OCI-LY1 (cell line): ENCODE data around the gene LETMD1.

Source experiments
- H2AFZ ChIP-seq: fragments of 200-600 bp; sonication (generic), shearing (Covaris generic); 2 replicates; pipeline ENCODE4 v1.6.0; 2014; ENCODE audit warnings: antibody characterized with exemption, mild to moderate bottlenecking, low read length
- H3F3A ChIP-seq: fragments of 200-600 bp; sonication (generic), shearing (Covaris generic); 2 replicates; pipeline ENCODE4 v1.6.0; 2014; ENCODE audit warnings: mild to moderate bottlenecking, antibody characterized with exemption, low read length, moderate library complexity; ENCODE audit not compliant: insufficient read depth
- H3K27ac ChIP-seq: fragments of 200-600 bp; sonication (generic); 2 replicates; pipeline ENCODE4 v1.5.1; 2014; ENCODE audit warnings: low read length, mixed run types, mild to moderate bottlenecking, low read depth; ENCODE audit not compliant: poor library complexity, severe bottlenecking
- H3K27me3 ChIP-seq: fragments of 200-600 bp; sonication (generic); 2 replicates; pipeline ENCODE4 v1.6.0; 2014; ENCODE audit warnings: antibody characterized with exemption, mild to moderate bottlenecking, low read length, moderate library complexity; ENCODE audit not compliant: insufficient read depth
- H3K36me3 ChIP-seq: fragments of 200-600 bp; sonication (generic); 2 replicates; pipeline ENCODE4 v1.6.1; 2014; ENCODE audit warnings: mild to moderate bottlenecking, antibody characterized with exemption, low read length, moderate library complexity, mixed read lengths; ENCODE audit not compliant: insufficient read depth
- H3K4me1 ChIP-seq: fragments of 200-600 bp; sonication (generic); 2 replicates; pipeline ENCODE4 v1.5.1; 2014; ENCODE audit warnings: mild to moderate bottlenecking, low read length, moderate library complexity; ENCODE audit not compliant: insufficient read depth, severe bottlenecking
- H3K4me2 ChIP-seq: fragments of 200-600 bp; sonication (generic), shearing (Covaris generic); 2 replicates; pipeline ENCODE4 v1.6.1; 2014; ENCODE audit warnings: low read length
- H3K4me3 ChIP-seq: fragments of 200-600 bp; sonication (generic); 2 replicates; pipeline ENCODE4 v1.5.1; 2014; ENCODE audit warnings: low read length, low read depth, mild to moderate bottlenecking, mixed read lengths; ENCODE audit not compliant: poor library complexity, severe bottlenecking
- H3K79me2 ChIP-seq: fragments of 200-600 bp; shearing (Covaris generic); 2 replicates; pipeline ENCODE4 v1.6.1; 2016; ENCODE audit warnings: mixed run types, low read length, mixed read lengths; ENCODE audit not compliant: insufficient read depth
- H3K9ac ChIP-seq: fragments of 200-600 bp; sonication (generic), shearing (Covaris generic); 2 replicates; pipeline ENCODE4 v1.6.1; 2014; ENCODE audit warnings: mild to moderate bottlenecking, low read length, mixed read lengths
- H3K9me2 ChIP-seq: fragments of 200-600 bp; sonication (generic), shearing (Covaris generic); 2 replicates; pipeline ENCODE4 v1.6.1; 2014; ENCODE audit warnings: low read depth, mild to moderate bottlenecking, low read length, mixed read lengths
- H3K9me3 ChIP-seq: fragments of 200-600 bp; shearing (Covaris generic); 2 replicates; pipeline ENCODE4 v1.6.1; 2014; ENCODE audit warnings: low read length, mixed read lengths
- H4K20me1 ChIP-seq: fragments of 200-600 bp; sonication (generic), shearing (Covaris generic); 2 replicates; pipeline ENCODE4 v1.6.0; 2016; ENCODE audit warnings: mild to moderate bottlenecking, low read length; ENCODE audit not compliant: insufficient read depth
- CTCF ChIP-seq: fragments of 200-600 bp; sonication (generic), shearing (Covaris generic); IDR thresholded peaks from 2 replicates; pipeline ENCODE4 v1.5.1; 2017; ENCODE audit warnings: mild to moderate bottlenecking, antibody characterized with exemption, low read length, moderate library complexity, mixed read lengths
- EZH2 ChIP-seq: fragments of 200-600 bp; sonication (generic), shearing (Covaris generic); IDR thresholded peaks from 2 replicates; pipeline ENCODE4 v1.8.0; 2017; ENCODE audit warnings: borderline replicate concordance, mixed run types, mild to moderate bottlenecking, antibody characterized with exemption, low read length, moderate library complexity, mixed read lengths

LETMD1 gene

GRCh38 chr12:51028126-51028812 lies 19.9 kb upstream of the LETMD1 start:
- no peak overlapping the region for H2AFZ ChIP-seq
- no peak overlapping the region for H3K4me3 ChIP-seq
- H3K4me2 ChIP-seq: no peak overlapping the region; the same call in 1 of the 2 replicates
- no peak for TF ChIP-seq EZH2
- TF ChIP-seq CTCF: peak; percentile 60
- no peak overlapping the region for H3K9ac ChIP-seq
- no peaks in the 10 kb centered on the region for H3F3A ChIP-seq
- H3K9me3 ChIP-seq: no peaks in the 10 kb centered on the region
- peaks cover 25% of the 10 kb centered on the region for H3K79me2 ChIP-seq
- H3K9me2 ChIP-seq: no peaks in the 10 kb centered on the region
- H3K36me3 ChIP-seq: 0 out of 2 replicates have a peak, but pooled peaks cover 3% of the 10 kb centered on the region
- H4K20me1 ChIP-seq: no peaks in the 10 kb centered on the region
- no peak overlapping the region for H3K27ac ChIP-seq
- peaks cover 35% of the 10 kb centered on the region for H3K4me1 ChIP-seq
- H3K27me3 ChIP-seq: no peaks in the 10 kb centered on the region

GRCh38 chr12:51028813-51029150 lies 19.3 kb upstream of the LETMD1 start:
- Histone ChIP-seq H3K79me2 (peaks cover 20% of the 10 kb centered on the region), H3F3A (no peaks in the 10 kb centered on the region), H4K20me1 (no peaks in the 10 kb centered on the region), H2AFZ (no peak overlapping the region), H3K36me3 (0 out of 2 replicates have a peak, but pooled peaks cover 3% of the 10 kb centered on the region), H3K27ac (no peak overlapping the region), H3K27me3 (no peaks in the 10 kb centered on the region), H3K9ac (no peak overlapping the region), H3K4me2 (no peak overlapping the region), H3K9me2 (no peaks in the 10 kb centered on the region), H3K9me3 (no peaks in the 10 kb centered on the region), H3K4me1 (peaks cover 35% of the 10 kb centered on the region), H3K4me3 (no peak overlapping the region)
- TF ChIP-seq EZH2: no peak
- TF ChIP-seq CTCF: no peak

GRCh38 chr12:51033048-51033447 lies 15.1 kb upstream of the LETMD1 start:
- H3K4me3 ChIP-seq: no peak overlapping the region
- no peaks in the 10 kb centered on the region for H3F3A ChIP-seq
- no peak overlapping the region for H3K9ac ChIP-seq
- no peaks in the 10 kb centered on the region for H4K20me1 ChIP-seq
- no peaks in the 10 kb centered on the region for H3K36me3 ChIP-seq
- H3K27ac ChIP-seq: no peak overlapping the region
- no peak overlapping the region for H3K4me2 ChIP-seq
- H3K4me1 ChIP-seq: peaks cover 1% of the 10 kb centered on the region
- H2AFZ ChIP-seq: no peak overlapping the region
- H3K27me3 ChIP-seq: no peaks in the 10 kb centered on the region
- no peaks in the 10 kb centered on the region for H3K79me2 ChIP-seq
- H3K9me3 ChIP-seq: no peaks in the 10 kb centered on the region
- TF ChIP-seq CTCF (no peak), EZH2 (no peak)
- H3K9me2 ChIP-seq: no peaks in the 10 kb centered on the region
